Esophagus muscularis mucosa (tissue), 3 donors: ENCODE measurements around the gene MSH3.

ENCODE experiments used
- POLR2AphosphoS5 ChIP-seq, 2 donors: sonication (generic); formaldehyde crosslinking; IDR thresholded peaks; one replicate each; pipeline ENCODE4 v1.6.1; 2017; ENCODE audit warnings: antibody characterized with exemption in 2 of 2
- TF ChIP-seq, protein P1 (sequence below), 3 experiments: fragments of 200-600 bp in 2 of 3; fragments of 450-650 bp in 1 of 3; sonication (generic) in 2 of 3; IDR thresholded peaks; one replicate each; pipeline ENCODE4 v1.5.1; 2017 to 2019; ENCODE audit warnings: antibody characterized with exemption in 3 of 3, mild to moderate bottlenecking in 2 of 3, moderate library complexity in 1 of 3

DNA sequence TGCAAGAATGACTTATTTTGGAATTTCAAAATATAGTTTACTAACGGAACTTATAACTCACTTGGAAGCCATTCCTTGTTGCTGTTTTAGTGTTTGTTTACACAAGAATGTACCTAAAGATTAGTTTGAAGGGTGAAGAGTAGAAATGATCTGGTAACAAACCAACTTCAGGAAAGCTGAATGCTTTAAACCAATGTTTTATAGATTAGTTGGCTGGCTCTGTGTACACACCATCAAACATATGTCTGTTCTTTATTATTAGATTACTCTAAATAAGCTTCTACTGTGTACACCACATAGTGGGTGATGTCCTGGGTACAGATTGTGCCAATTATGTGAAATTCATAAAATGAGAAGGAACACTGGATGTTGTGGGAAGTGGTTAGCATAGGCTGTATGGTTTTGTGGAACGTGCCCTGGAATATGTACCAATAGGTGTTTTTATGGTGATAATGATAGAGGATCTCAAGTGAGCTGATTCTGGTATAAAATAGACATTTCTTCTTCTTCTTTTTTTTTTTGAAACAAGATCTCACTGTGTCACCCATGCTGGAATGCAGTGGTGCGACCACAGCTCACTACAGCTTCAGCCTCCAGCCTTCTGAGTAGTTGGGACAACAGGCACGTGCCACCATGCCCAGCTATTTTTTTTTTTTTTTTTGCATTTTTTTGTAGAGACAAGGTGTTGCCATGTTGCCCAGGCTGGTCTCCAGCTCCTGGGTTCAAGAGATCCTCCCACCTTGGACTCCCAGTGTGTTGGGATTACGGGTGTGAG, 109.6 kb downstream of the MSH3 start:
- TF ChIP-seq, protein P1, sequence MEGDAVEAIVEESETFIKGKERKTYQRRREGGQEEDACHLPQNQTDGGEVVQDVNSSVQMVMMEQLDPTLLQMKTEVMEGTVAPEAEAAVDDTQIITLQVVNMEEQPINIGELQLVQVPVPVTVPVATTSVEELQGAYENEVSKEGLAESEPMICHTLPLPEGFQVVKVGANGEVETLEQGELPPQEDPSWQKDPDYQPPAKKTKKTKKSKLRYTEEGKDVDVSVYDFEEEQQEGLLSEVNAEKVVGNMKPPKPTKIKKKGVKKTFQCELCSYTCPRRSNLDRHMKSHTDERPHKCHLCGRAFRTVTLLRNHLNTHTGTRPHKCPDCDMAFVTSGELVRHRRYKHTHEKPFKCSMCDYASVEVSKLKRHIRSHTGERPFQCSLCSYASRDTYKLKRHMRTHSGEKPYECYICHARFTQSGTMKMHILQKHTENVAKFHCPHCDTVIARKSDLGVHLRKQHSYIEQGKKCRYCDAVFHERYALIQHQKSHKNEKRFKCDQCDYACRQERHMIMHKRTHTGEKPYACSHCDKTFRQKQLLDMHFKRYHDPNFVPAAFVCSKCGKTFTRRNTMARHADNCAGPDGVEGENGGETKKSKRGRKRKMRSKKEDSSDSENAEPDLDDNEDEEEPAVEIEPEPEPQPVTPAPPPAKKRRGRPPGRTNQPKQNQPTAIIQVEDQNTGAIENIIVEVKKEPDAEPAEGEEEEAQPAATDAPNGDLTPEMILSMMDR (IDR thresholded peaks at IDR 0.05), result no peak
- TF ChIP-seq POLR2AphosphoS5 (IDR thresholded peaks at IDR 0.05), result no peak
